ENCODE results near the gene CRNN.

Gene CRNN

GRCh38 chr1:152426731-152427130, 12.7 kb upstream of the CRNN start:
- FAIRE-seq (no peak), DNase-seq (ENCODE audit: insufficient read length, low spot score) (no peak)

- FAIRE-seq = no peak
Measured at GRCh38 chr1:152419917-152420316, 5.9 kb upstream of the CRNN start.

GRCh38 chr1:152415454-152416227, 1.6 kb upstream of the CRNN start:
- DNase-seq (ENCODE audit: insufficient read length, low spot score) = no peak

More at GRCh38 chr1:152419917-152420316, 5.9 kb upstream of the CRNN start:
- DNase-seq (ENCODE audit: insufficient read length, low spot score) = no peak

GRCh38 chr1:152412756-152413155, 1.3 kb downstream of the CRNN start:
- no peak for FAIRE-seq

More at GRCh38 chr1:152415454-152416227, 1.6 kb upstream of the CRNN start:
- no peak for FAIRE-seq

GRCh38 chr1:152411134-152411533, 2.9 kb downstream of the CRNN start:
- DNase-seq (ENCODE audit: insufficient read length, low spot score) (no peak), FAIRE-seq (no peak)

More at GRCh38 chr1:152412756-152413155, 1.3 kb downstream of the CRNN start:
- no peak for DNase-seq (ENCODE audit: insufficient read length, low spot score)

GRCh38 chr1:152410599-152410998, 3.5 kb downstream of the CRNN start:
- FAIRE-seq = no peak

GRCh38 chr1:152410028-152410427, 4.0 kb downstream of the CRNN start:
- FAIRE-seq (no peak), DNase-seq (ENCODE audit: insufficient read length, low spot score) (no peak)

More at GRCh38 chr1:152410599-152410998, 3.5 kb downstream of the CRNN start:
- no peak for DNase-seq (ENCODE audit: insufficient read length, low spot score)

- DNase-seq (ENCODE audit: insufficient read length, low spot score) = no peak
- no peak for FAIRE-seq
Measured at GRCh38 chr1:152408664-152409063, 5.4 kb downstream of the CRNN start.

GRCh38 chr1:152398812-152399698, 15.0 kb downstream of the CRNN start:
- FAIRE-seq (no peak), DNase-seq (ENCODE audit: insufficient read length, low spot score) (no peak)

GRCh38 chr1:152397474-152397873, 16.6 kb downstream of the CRNN start:
- no peak for FAIRE-seq

GRCh38 chr1:152394151-152394550, 19.9 kb downstream of the CRNN start:
- FAIRE-seq = no peak

More at GRCh38 chr1:152397474-152397873, 16.6 kb downstream of the CRNN start:
- DNase-seq (ENCODE audit: insufficient read length, low spot score) = no peak

GRCh38 chr1:152392909-152393308, 21.2 kb downstream of the CRNN start:
- DNase-seq (ENCODE audit: insufficient read length, low spot score) = no peak
- FAIRE-seq = no peak

More at GRCh38 chr1:152394151-152394550, 19.9 kb downstream of the CRNN start:
- DNase-seq (ENCODE audit: insufficient read length, low spot score) = no peak

GRCh38 chr1:152388889-152389288, 25.2 kb downstream of the CRNN start:
- no peak for DNase-seq (ENCODE audit: insufficient read length, low spot score)
- no peak for FAIRE-seq

- FAIRE-seq = no peak
- no peak for DNase-seq (ENCODE audit: insufficient read length, low spot score)
Measured at GRCh38 chr1:152386940-152387339, 27.1 kb downstream of the CRNN start.

- no peak for FAIRE-seq
Measured at GRCh38 chr1:152380932-152381331, 33.1 kb downstream of the CRNN start.

GRCh38 chr1:152374451-152374850, 39.6 kb downstream of the CRNN start:
- FAIRE-seq (no peak), DNase-seq (ENCODE audit: insufficient read length, low spot score) (no peak)

More at GRCh38 chr1:152380932-152381331, 33.1 kb downstream of the CRNN start:
- no peak for DNase-seq (ENCODE audit: insufficient read length, low spot score)

- FAIRE-seq (no peak), DNase-seq (ENCODE audit: insufficient read length, low spot score) (no peak)
Measured at GRCh38 chr1:152372672-152373071, 41.4 kb downstream of the CRNN start.

GRCh38 chr1:152367436-152367835, 46.6 kb downstream of the CRNN start:
- FAIRE-seq = no peak
- DNase-seq (ENCODE audit: insufficient read length, low spot score) = no peak

- DNase-seq (ENCODE audit: insufficient read length, low spot score) = no peak
- no peak for FAIRE-seq
Measured at GRCh38 chr1:152359906-152360305, 54.2 kb downstream of the CRNN start, which contains the start of gene FLG2. Gene FLG2, minus strand, starts transcription at chr1:152360006. Its CDS starts 1,122 bp downstream, at chr1:152358884.
